GM12864 (cell line): ENCODE data around the gene WSB2.

ENCODE experiments used
- DNase-seq: peaks from one replicate; pipeline ENCODE4 v3.0.0-alpha.2; 2011; ENCODE audit warnings: low read depth
- H3K4me3 ChIP-seq: 2 replicates; pipeline ENCODE4 v1.5.1; 2011; ENCODE audit warnings: mild to moderate bottlenecking, low read depth, low read length, control low read depth
- CTCF ChIP-seq: IDR thresholded peaks from 2 replicates; pipeline ENCODE4 v1.5.1; 2011; ENCODE audit warnings: low read depth, mild to moderate bottlenecking, moderate library complexity, low read length, control low read depth, inconsistent platforms; ENCODE audit errors: missing control alignments

Gene WSB2

GRCh38 chr12:118102609-118103008 is 41.6 kb upstream of the WSB2 start:
- DNase-seq = no peak
- H3K4me3 ChIP-seq = no peak overlapping the region
- no peak for TF ChIP-seq CTCF

- no peak overlapping the region for H3K4me3 ChIP-seq
- no peak for TF ChIP-seq CTCF
- DNase-seq = no peak
These were observed 41.1 kb upstream of the WSB2 start for GRCh38 chr12:118102070-118102469.

GRCh38 chr12:118101051-118101450 is 40.1 kb upstream of the WSB2 start:
- TF ChIP-seq CTCF = no peak
- no peak overlapping the region for H3K4me3 ChIP-seq
- no peak for DNase-seq

GRCh38 chr12:118098911-118099671 is 38.1 kb upstream of the WSB2 start:
- no peak for DNase-seq

GRCh38 chr12:118098401-118098800 is 37.4 kb upstream of the WSB2 start:
- H3K4me3 ChIP-seq = no peak overlapping the region
- no peak for TF ChIP-seq CTCF
- DNase-seq = no peak

More at GRCh38 chr12:118098911-118099671, 38.1 kb upstream of the WSB2 start:
- no peak for TF ChIP-seq CTCF
- H3K4me3 ChIP-seq = no peak overlapping the region

- no peak for TF ChIP-seq CTCF
- DNase-seq = no peak
- H3K4me3 ChIP-seq = no peak overlapping the region
These were observed 33.1 kb upstream of the WSB2 start for GRCh38 chr12:118094039-118094438.

- no peak for DNase-seq
- H3K4me3 ChIP-seq = no peak overlapping the region
- no peak for TF ChIP-seq CTCF
These were observed 28.8 kb upstream of the WSB2 start for GRCh38 chr12:118089782-118090181.
